Neuronal stem cell (in vitro differentiated cells): ENCODE data around the gene GADL1.
A peak's percentile ranks its signal among the peaks of the same experiment; 100 is the strongest.

Experiments used
- DNase-seq: peaks from one replicate; pipeline ENCODE4 v3.0.0-alpha.2; 2013; ENCODE audit warnings: low spot score
- H2AFZ ChIP-seq: one replicate; pipeline ENCODE4 v1.6.1; 2013; ENCODE audit warnings: mild to moderate bottlenecking, low read length, inconsistent platforms
- H2AK5ac ChIP-seq: 2 replicates; pipeline ENCODE4 v1.6.1; 2013; ENCODE audit warnings: low read depth, mild to moderate bottlenecking, inconsistent platforms, low read length, moderate library complexity, mixed read lengths
- H2BK120ac ChIP-seq: 2 replicates; pipeline ENCODE4 v1.6.1; 2013; ENCODE audit warnings: low read depth, mild to moderate bottlenecking, inconsistent platforms, low read length, moderate library complexity, mixed read lengths
- H2BK12ac ChIP-seq: one replicate; pipeline ENCODE4 v1.6.1; 2013; ENCODE audit warnings: low read length, inconsistent platforms
- H2BK15ac ChIP-seq: 2 replicates; pipeline ENCODE4 v1.6.1; 2013; ENCODE audit warnings: mild to moderate bottlenecking, low read length, inconsistent platforms, mixed read lengths
- H2BK5ac ChIP-seq: one replicate; pipeline ENCODE4 v1.6.1; 2013; ENCODE audit warnings: inconsistent platforms, mild to moderate bottlenecking, low read length, moderate library complexity
- H3K14ac ChIP-seq: one replicate; pipeline ENCODE4 v1.6.1; 2013; ENCODE audit warnings: low read length, inconsistent platforms
- H3K18ac ChIP-seq: 2 replicates; pipeline ENCODE4 v1.6.1; 2013; ENCODE audit warnings: low read length, inconsistent platforms
- H3K23ac ChIP-seq: 2 replicates; pipeline ENCODE4 v1.6.1; 2013; ENCODE audit warnings: low read depth, mild to moderate bottlenecking, mixed read lengths, low read length, inconsistent platforms; ENCODE audit not compliant: poor library complexity
- H3K27ac ChIP-seq: replicated peaks from 3 replicates; pipeline ENCODE4 v1.5.1; 2013; ENCODE audit warnings: low read length, inconsistent platforms
- H3K27me3 ChIP-seq, 3 experiments: 2 replicates each; pipeline ENCODE4 v1.6.1; 2013; ENCODE audit warnings: low read length in 3 of 3, mild to moderate bottlenecking in 2 of 3, inconsistent platforms in 1 of 3, low read depth in 1 of 3, mixed read lengths in 1 of 3, moderate library complexity in 1 of 3; ENCODE audit not compliant: control insufficient read depth in 3 of 3, insufficient read depth in 3 of 3
- H3K36me3 ChIP-seq, 2 donors: replicated peaks in 1 of 2; 2 replicates each; pipeline ENCODE4 v1.6.1; 2013; ENCODE audit warnings: low read length in 2 of 2; ENCODE audit not compliant: control insufficient read depth in 2 of 2, insufficient read depth in 2 of 2
- H3K4ac ChIP-seq: 2 replicates; pipeline ENCODE4 v1.6.1; 2013; ENCODE audit warnings: inconsistent platforms, mild to moderate bottlenecking, low read length, moderate library complexity
- H3K4me1 ChIP-seq, 2 donors: 1 replicate in 1 of 2; 2 replicates in 1 of 2; pipeline ENCODE4 v1.6.1; 2013; ENCODE audit warnings: low read length in 2 of 2, low read depth in 1 of 2; ENCODE audit not compliant: control insufficient read depth in 2 of 2, insufficient read depth in 1 of 2
- H3K4me2 ChIP-seq: one replicate; pipeline ENCODE4 v1.6.1; 2013; ENCODE audit warnings: mild to moderate bottlenecking, low read length, inconsistent platforms; ENCODE audit not compliant: insufficient read depth, poor library complexity, severe bottlenecking
- H3K4me3 ChIP-seq, 2 donors: 2 replicates each; pipeline ENCODE4 v1.5.1; 2013; ENCODE audit warnings: low read length in 2 of 2, mild to moderate bottlenecking in 2 of 2, inconsistent platforms in 1 of 2, moderate library complexity in 1 of 2
- H3K79me1 ChIP-seq: one replicate; pipeline ENCODE4 v1.6.1; 2013; ENCODE audit warnings: low read depth, mild to moderate bottlenecking, inconsistent platforms, low read length, moderate library complexity
- H3K9ac ChIP-seq: one replicate; pipeline ENCODE4 v1.6.1; 2013; ENCODE audit warnings: mild to moderate bottlenecking, low read depth, low read length, inconsistent platforms; ENCODE audit not compliant: poor library complexity
- H3K9me3 ChIP-seq, 2 donors: replicated peaks in 1 of 2; 2 replicates each; pipeline versions ENCODE3 to v1.6.1; 2013; ENCODE audit warnings: low read length in 2 of 2, mild to moderate bottlenecking in 2 of 2, inconsistent platforms in 1 of 2, low read depth in 1 of 2, mixed read lengths in 1 of 2, moderate library complexity in 1 of 2; ENCODE audit not compliant: control insufficient read depth in 2 of 2, insufficient read depth in 1 of 2
- H4K8ac ChIP-seq: one replicate; pipeline ENCODE4 v1.6.1; 2013; ENCODE audit warnings: low read depth, mild to moderate bottlenecking, inconsistent platforms, low read length, moderate library complexity
- H4K91ac ChIP-seq: one replicate; pipeline ENCODE4 v1.6.1; 2013; ENCODE audit warnings: low read length, low read depth, mild to moderate bottlenecking, inconsistent platforms; ENCODE audit not compliant: poor library complexity
- WGBS, 2 donors: extraction: QIAGEN DNeasy Blood & Tissue Kit; methylation state at CpG; one replicate each; pipeline ENCODE4 v1.1.7; 2013; ENCODE audit warnings: missing lambda C conversion rate in 2 of 2, mixed read lengths in 1 of 2; ENCODE audit not compliant: insufficient read length in 2 of 2, insufficient replicate concordance in 1 of 2; ENCODE audit errors: extremely low coverage in 2 of 2; 5-methylcytosine and 5-hydroxymethylcytosine counted together

GADL1 gene

GRCh38 chr3:30753766-30754165 lies 140.7 kb downstream of the GADL1 start:
- H3K4me2 ChIP-seq, result no peak overlapping the region
- no peak overlapping the region for H3K14ac ChIP-seq
- no peak overlapping the region for H2AFZ ChIP-seq
- no peak overlapping the region for H3K4me3 ChIP-seq
- H4K8ac ChIP-seq, result no peak overlapping the region
- no peak overlapping the region for H3K18ac ChIP-seq
- H2AK5ac ChIP-seq, result no peak overlapping the region
- no peaks in the 10 kb centered on the region for H3K36me3 ChIP-seq
- no peaks in the 10 kb centered on the region for H3K27me3 ChIP-seq
- no peak overlapping the region for H2BK15ac ChIP-seq
- H3K27ac ChIP-seq, result no peak overlapping the region
- no peak for DNase-seq
- no peak overlapping the region for H3K23ac ChIP-seq
- no peak overlapping the region for H2BK120ac ChIP-seq
- no peak overlapping the region for H3K4ac ChIP-seq
- no peak overlapping the region for H2BK12ac ChIP-seq
- H3K4me1 ChIP-seq, result no peaks in the 10 kb centered on the region
- no peaks in the 10 kb centered on the region for H3K79me1 ChIP-seq
- no peak overlapping the region for H3K9ac ChIP-seq
- WGBS, 2 donors, result no CpG with 5 or more reads among the region's 3 CpGs
- no peak overlapping the region for H4K91ac ChIP-seq
- H3K9me3 ChIP-seq, result no peaks in the 10 kb centered on the region
- H2BK5ac ChIP-seq, result no peak overlapping the region

GRCh38 chr3:30752970-30753369 lies 141.5 kb downstream of the GADL1 start:
- no peak overlapping the region for H4K91ac ChIP-seq
- DNase-seq, result no peak
- no peak overlapping the region for H3K9ac ChIP-seq
- no peak overlapping the region for H2BK12ac ChIP-seq
- no peaks in the 10 kb centered on the region for H3K27me3 ChIP-seq
- H2AK5ac ChIP-seq, result no peak overlapping the region
- H3K4me1 ChIP-seq, result no peaks in the 10 kb centered on the region
- no peak overlapping the region for H3K23ac ChIP-seq
- no peak overlapping the region for H3K18ac ChIP-seq
- no peaks in the 10 kb centered on the region for H3K79me1 ChIP-seq
- H3K4me2 ChIP-seq, result no peak overlapping the region
- no peak overlapping the region for H3K27ac ChIP-seq
- no peak overlapping the region for H2BK5ac ChIP-seq
- no peak overlapping the region for H2BK120ac ChIP-seq
- no peak overlapping the region for H2BK15ac ChIP-seq
- H3K4ac ChIP-seq, result no peak overlapping the region
- H4K8ac ChIP-seq, result no peak overlapping the region
- H3K9me3 ChIP-seq, result no peaks in the 10 kb centered on the region
- no peak overlapping the region for H3K4me3 ChIP-seq
- no peak overlapping the region for H2AFZ ChIP-seq
- no peak overlapping the region for H3K14ac ChIP-seq
- no peaks in the 10 kb centered on the region for H3K36me3 ChIP-seq
- no CpG with 5 or more reads among the region's 4 CpGs for WGBS, 2 donors

GRCh38 chr3:30752491-30752890 lies 142.0 kb downstream of the GADL1 start:
- H2BK15ac ChIP-seq, result no peak overlapping the region
- H2BK5ac ChIP-seq, result no peak overlapping the region
- no peak overlapping the region for H2AFZ ChIP-seq
- H3K4me1 ChIP-seq, result no peaks in the 10 kb centered on the region
- no peak for DNase-seq
- no peak overlapping the region for H3K23ac ChIP-seq
- H2AK5ac ChIP-seq, result no peak overlapping the region
- no peaks in the 10 kb centered on the region for H3K27me3 ChIP-seq
- H2BK120ac ChIP-seq, result no peak overlapping the region
- no peak overlapping the region for H3K4me2 ChIP-seq
- no peak overlapping the region for H4K8ac ChIP-seq
- H3K18ac ChIP-seq, result no peak overlapping the region
- no peak overlapping the region for H2BK12ac ChIP-seq
- H3K27ac ChIP-seq, result no peak overlapping the region
- no peaks in the 10 kb centered on the region for H3K79me1 ChIP-seq
- H3K36me3 ChIP-seq, result no peaks in the 10 kb centered on the region
- no peak overlapping the region for H3K14ac ChIP-seq
- H4K91ac ChIP-seq, result no peak overlapping the region
- no peak overlapping the region for H3K4ac ChIP-seq
- H3K9me3 ChIP-seq, result no peaks in the 10 kb centered on the region
- no CpG with 5 or more reads among the region's 5 CpGs for WGBS, 2 donors
- H3K9ac ChIP-seq, result no peak overlapping the region
- no peak overlapping the region for H3K4me3 ChIP-seq

GRCh38 chr3:30751610-30752299 lies 142.7 kb downstream of the GADL1 start:
- no CpG with 5 or more reads among the region's 11 CpGs for WGBS, 2 donors
- Histone ChIP-seq H3K36me3 (no peaks in the 10 kb centered on the region), H3K18ac (no peak overlapping the region), H3K14ac (no peak overlapping the region), H2AFZ (peak overlapping the region; percentile 65), H3K4me1 (no peaks in the 10 kb centered on the region), H3K4ac (no peak overlapping the region), H3K4me2 (no peak overlapping the region), H2BK120ac (no peak overlapping the region), H3K79me1 (no peaks in the 10 kb centered on the region), H3K27ac (no peak overlapping the region), H2BK12ac (no peak overlapping the region), H2BK15ac (no peak overlapping the region), H3K9me3 (no peaks in the 10 kb centered on the region), H2AK5ac (no peak overlapping the region), H3K4me3 (no peak overlapping the region), H4K91ac (no peak overlapping the region), H3K23ac (no peak overlapping the region), H4K8ac (no peak overlapping the region), H3K27me3 (no peaks in the 10 kb centered on the region), H3K9ac (no peak overlapping the region), H2BK5ac (no peak overlapping the region)
- DNase-seq, result no peak
